ENCODE measurements around the gene KCNH4. TPM values are rescaled to one million over a fixed set of nuclear protein-coding genes. Genes with fewer than 3 reads are reported as not detected.

KCNH4 gene
- total and polyA plus RNA-seq, 2 experiments from 2014 or later = 0.17 to 0.23 TPM

DNA sequence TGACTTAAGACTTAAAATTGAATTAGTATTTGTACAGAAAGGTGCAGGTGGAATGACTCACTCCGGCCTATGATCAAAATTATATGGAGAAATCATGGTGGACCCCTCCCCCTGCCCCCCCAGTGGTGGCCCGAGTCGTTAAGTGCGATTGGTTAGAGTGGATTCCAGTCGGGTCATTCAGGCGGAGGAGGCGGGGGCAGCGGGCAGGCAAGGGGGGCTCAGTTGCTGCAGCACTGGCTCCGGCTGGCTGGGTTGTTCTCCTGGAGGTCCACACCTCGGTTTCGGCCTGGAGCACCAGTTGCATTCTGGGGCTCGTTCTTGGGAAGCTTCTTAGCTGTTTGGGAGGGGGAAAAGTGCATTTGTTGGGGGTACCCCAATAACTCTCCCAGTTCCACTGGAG is 55.4 kb downstream of the KCNH4 start:
- no peaks in the 10 kb centered on the region for H3K9me3 ChIP-seq (ENCODE audit: low read depth)
- H3K36me3 ChIP-seq (replicated peaks; ENCODE audit: insufficient read depth, low read depth) = no peaks in the 10 kb centered on the region
- H4K20me1 ChIP-seq (ENCODE audit: insufficient read depth, poor library complexity, severe bottlenecking) = no peaks in the 10 kb centered on the region
- H3K4me3 ChIP-seq = no peak overlapping the region
- no peaks in the 10 kb centered on the region for H3K27me3 ChIP-seq
- TF ChIP-seq, protein P1, sequence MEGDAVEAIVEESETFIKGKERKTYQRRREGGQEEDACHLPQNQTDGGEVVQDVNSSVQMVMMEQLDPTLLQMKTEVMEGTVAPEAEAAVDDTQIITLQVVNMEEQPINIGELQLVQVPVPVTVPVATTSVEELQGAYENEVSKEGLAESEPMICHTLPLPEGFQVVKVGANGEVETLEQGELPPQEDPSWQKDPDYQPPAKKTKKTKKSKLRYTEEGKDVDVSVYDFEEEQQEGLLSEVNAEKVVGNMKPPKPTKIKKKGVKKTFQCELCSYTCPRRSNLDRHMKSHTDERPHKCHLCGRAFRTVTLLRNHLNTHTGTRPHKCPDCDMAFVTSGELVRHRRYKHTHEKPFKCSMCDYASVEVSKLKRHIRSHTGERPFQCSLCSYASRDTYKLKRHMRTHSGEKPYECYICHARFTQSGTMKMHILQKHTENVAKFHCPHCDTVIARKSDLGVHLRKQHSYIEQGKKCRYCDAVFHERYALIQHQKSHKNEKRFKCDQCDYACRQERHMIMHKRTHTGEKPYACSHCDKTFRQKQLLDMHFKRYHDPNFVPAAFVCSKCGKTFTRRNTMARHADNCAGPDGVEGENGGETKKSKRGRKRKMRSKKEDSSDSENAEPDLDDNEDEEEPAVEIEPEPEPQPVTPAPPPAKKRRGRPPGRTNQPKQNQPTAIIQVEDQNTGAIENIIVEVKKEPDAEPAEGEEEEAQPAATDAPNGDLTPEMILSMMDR (IDR thresholded peaks at IDR 0.05; ENCODE audit: poor library complexity) = no peak
- TF ChIP-seq EZH2 (IDR thresholded peaks at IDR 0.05; ENCODE audit: borderline replicate concordance) = no peak
- H2AFZ ChIP-seq = no peak overlapping the region
- DNase-seq (ENCODE audit: low spot score) = no peak
- H3K79me2 ChIP-seq = peaks cover 6% of the 10 kb centered on the region
- H3K9me2 ChIP-seq (replicated peaks; ENCODE audit: insufficient read depth) = no peaks in the 10 kb centered on the region
- 97% methylated on average over 12 of the region's 12 CpGs for WGBS (ENCODE audit: low lambda C conversion rate, missing lambda C conversion rate)
- H3K4me2 ChIP-seq = no peak overlapping the region
- peaks cover 5% of the 10 kb centered on the region for H3K4me1 ChIP-seq (ENCODE audit: insufficient read depth)
- no peak overlapping the region for H3K27ac ChIP-seq

DNA sequence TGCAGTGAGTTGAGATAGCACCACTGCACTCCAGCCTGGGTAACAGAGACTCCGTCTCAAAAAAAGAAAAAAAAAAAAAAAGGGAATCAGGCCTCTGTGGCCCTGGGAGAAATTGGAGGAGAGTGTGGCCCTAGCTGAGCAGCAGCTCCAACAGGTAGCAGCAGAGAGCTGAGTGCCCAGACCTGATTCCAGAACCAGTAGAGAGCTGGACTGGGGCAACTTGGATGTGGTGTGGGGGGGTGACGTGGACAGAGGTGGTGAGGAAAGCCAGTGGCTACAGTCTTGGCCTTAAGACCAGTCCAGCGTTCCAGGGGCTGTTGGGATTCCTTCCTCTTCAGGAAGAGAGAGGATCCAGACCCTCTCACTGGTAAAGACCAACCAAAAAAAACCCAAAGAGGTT is 56.7 kb downstream of the KCNH4 start:
- no peak overlapping the region for H3K27ac ChIP-seq
- H2AFZ ChIP-seq = no peak overlapping the region

DNA sequence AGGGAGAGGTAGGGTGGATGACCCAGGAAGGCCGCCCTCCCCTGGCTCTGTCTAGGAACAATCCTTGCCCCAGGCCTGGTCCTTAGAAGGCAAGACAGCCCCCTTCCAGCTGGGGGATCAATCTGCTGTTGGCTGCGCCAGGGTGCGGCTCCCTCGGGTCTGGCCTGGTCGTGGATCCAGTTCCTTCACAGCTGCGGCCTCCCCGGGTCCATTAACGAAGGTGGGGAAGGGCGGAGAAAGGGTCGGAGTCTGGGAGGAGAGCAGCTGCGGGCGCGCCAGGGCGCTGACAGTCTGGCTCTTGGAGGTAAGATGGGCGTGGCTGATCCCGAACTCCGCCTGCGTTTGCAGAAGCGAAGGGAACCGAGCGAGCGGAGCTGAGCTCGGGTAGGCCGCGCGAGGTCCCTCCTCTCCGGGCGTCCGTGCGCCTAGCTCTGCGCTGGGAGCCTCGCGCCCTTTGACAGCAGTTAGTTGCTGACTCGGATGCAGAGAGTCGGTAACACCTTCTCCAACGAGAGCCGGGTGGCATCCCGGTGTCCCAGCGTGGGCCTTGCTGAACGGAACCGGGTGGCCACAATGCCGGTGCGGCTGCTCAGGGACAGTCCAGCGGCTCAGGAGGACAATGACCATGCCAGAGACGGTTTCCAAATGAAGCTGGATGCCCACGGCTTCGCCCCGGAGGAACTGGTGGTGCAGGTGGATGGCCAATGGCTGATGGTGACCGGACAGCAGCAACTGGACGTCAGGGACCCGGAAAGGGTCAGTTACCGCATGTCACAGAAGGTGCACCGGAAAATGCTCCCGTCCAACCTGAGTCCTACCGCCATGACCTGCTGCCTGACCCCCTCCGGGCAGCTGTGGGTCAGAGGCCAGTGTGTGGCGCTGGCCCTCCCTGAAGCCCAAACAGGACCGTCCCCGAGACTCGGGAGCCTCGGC is 58.3 kb downstream of the KCNH4 start, which contains the start of gene HSPB9:
Gene HSPB9, plus strand, starts transcription at position 434 of the 933 bp plus-strand sequence. Its CDS starts 47 bp downstream, at position 481.
- H3K27ac ChIP-seq = peak within 1 kb of the TSS; percentile 31
- no peaks in the 10 kb centered on the region for H3K36me3 ChIP-seq (replicated peaks; ENCODE audit: insufficient read depth, low read depth)
- H2AFZ ChIP-seq = peak within 1 kb of the TSS; percentile 72

More for the DNA sequence above, 56.7 kb downstream of the KCNH4 start:
- H3K4me3 ChIP-seq = no peak overlapping the region
- no peaks in the 10 kb centered on the region for H3K27me3 ChIP-seq
- 95% methylated on average over 3 of the region's 3 CpGs for WGBS (ENCODE audit: low lambda C conversion rate, missing lambda C conversion rate)
- no peaks in the 10 kb centered on the region for H3K9me2 ChIP-seq (replicated peaks; ENCODE audit: insufficient read depth)
- H3K79me2 ChIP-seq = no peaks in the 10 kb centered on the region
- peaks cover 7% of the 10 kb centered on the region for H3K4me1 ChIP-seq (ENCODE audit: insufficient read depth)
- no peaks in the 10 kb centered on the region for H3K36me3 ChIP-seq (replicated peaks; ENCODE audit: insufficient read depth, low read depth)
- TF ChIP-seq, protein P1 (IDR thresholded peaks at IDR 0.05; ENCODE audit: poor library complexity) = no peak
- no peak for TF ChIP-seq EZH2phosphoT487 (IDR thresholded peaks at IDR 0.05; ENCODE audit: low read depth, severe bottlenecking, unreplicated experiment)
- no peak for TF ChIP-seq EZH2 (IDR thresholded peaks at IDR 0.05; ENCODE audit: borderline replicate concordance)
- H4K20me1 ChIP-seq (ENCODE audit: insufficient read depth, poor library complexity, severe bottlenecking) = no peaks in the 10 kb centered on the region
- no peaks in the 10 kb centered on the region for H3K9me3 ChIP-seq (ENCODE audit: low read depth)
- DNase-seq (ENCODE audit: low spot score) = no peak
- no peak overlapping the region for H3K4me2 ChIP-seq

More for the DNA sequence above, 58.3 kb downstream of the KCNH4 start, which contains the start of gene HSPB9:
- no peaks in the 10 kb centered on the region for H3K27me3 ChIP-seq
- TF ChIP-seq, protein P1 (IDR thresholded peaks at IDR 0.05; ENCODE audit: poor library complexity) = no peak
- TF ChIP-seq EZH2phosphoT487 (IDR thresholded peaks at IDR 0.05; ENCODE audit: low read depth, severe bottlenecking, unreplicated experiment) (no peak), EZH2 (IDR thresholded peaks at IDR 0.05; ENCODE audit: borderline replicate concordance) (no peak)
- no peaks in the 10 kb centered on the region for H4K20me1 ChIP-seq (ENCODE audit: insufficient read depth, poor library complexity, severe bottlenecking)
- 58% methylated on average over 59 of the region's 61 CpGs for WGBS (ENCODE audit: low lambda C conversion rate, missing lambda C conversion rate)
- H3K79me2 ChIP-seq = no peaks in the 10 kb centered on the region
- H3K4me1 ChIP-seq (ENCODE audit: insufficient read depth) = peaks cover 7% of the 10 kb centered on the region
- peak within 1 kb of the TSS; percentile 59 for H3K4me2 ChIP-seq
- H3K4me3 ChIP-seq = no peak within 1 kb of the TSS
- H3K9me3 ChIP-seq (ENCODE audit: low read depth) = no peaks in the 10 kb centered on the region
- peak; percentile 77 for DNase-seq (ENCODE audit: low spot score)
- H3K9me2 ChIP-seq (replicated peaks; ENCODE audit: insufficient read depth) = no peaks in the 10 kb centered on the region
